Panc1 (cell line): ENCODE results near the gene WDR93.

ENCODE experiments used
- CTCF ChIP-seq: fragments of 450-650 bp; IDR thresholded peaks from 2 replicates; pipeline ENCODE4 v1.5.1; 2017; ENCODE audit warnings: mild to moderate bottlenecking
- POLR2AphosphoS5 ChIP-seq: IDR thresholded peaks from 2 replicates; pipeline ENCODE4 v1.6.1; 2012; ENCODE audit warnings: mild to moderate bottlenecking, low read depth, low read length, moderate library complexity
- REST ChIP-seq, 2 experiments: IDR thresholded peaks; 2 replicates each; pipeline ENCODE4 v1.6.1; 2011 to 2012; ENCODE audit warnings: low read depth in 2 of 2, control low read depth in 1 of 2, low read length in 1 of 2, mild to moderate bottlenecking in 1 of 2, moderate library complexity in 1 of 2; ENCODE audit not compliant: insufficient read depth in 1 of 2
- SIN3A ChIP-seq: IDR thresholded peaks from 2 replicates; pipeline ENCODE4 v1.6.1; 2012; ENCODE audit warnings: low read depth, mild to moderate bottlenecking, low read length, moderate library complexity, borderline replicate concordance; ENCODE audit not compliant: insufficient read depth
- TCF7L2 ChIP-seq: IDR thresholded peaks from 2 replicates; pipeline ENCODE4 v1.6.1; 2011; ENCODE audit warnings: mild to moderate bottlenecking, low read depth, low read length, inconsistent platforms

DNA sequence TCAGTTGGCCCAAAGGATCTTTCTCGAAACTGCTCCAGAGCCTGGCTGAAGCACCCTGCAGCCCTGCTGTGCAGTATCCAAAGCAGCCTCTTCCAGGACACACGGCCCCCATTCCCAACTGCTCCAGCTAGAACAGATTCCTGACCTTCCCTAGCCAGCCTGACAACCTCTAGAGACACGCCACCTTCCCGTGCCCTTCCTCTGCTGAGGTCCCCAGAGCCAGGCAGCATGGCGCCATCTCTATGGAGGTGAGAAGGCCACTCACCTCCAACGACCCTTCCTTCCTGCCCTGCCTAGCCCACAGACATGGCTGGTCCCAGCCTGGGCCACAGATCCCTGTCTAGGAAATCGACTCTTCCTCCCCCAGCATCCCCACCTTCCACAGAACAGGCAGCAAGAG is 38.5 kb upstream of the WDR93 start:
- TF ChIP-seq SIN3A (no peak), POLR2AphosphoS5 (no peak), CTCF (no peak), REST (IDR thresholded peaks at IDR 0.05; ENCODE audit: insufficient read depth in 1 of 2, low read depth in 2 of 2, low read length in 1 of 2) (no peak), TCF7L2 (no peak)
